Osteoblast (primary cell): ENCODE measurements around the gene OLFM1. TPM values are rescaled to one million over a fixed set of nuclear protein-coding genes. Genes with fewer than 3 reads are reported as not detected.

Source experiments
- DNase-seq: peaks from one replicate; pipeline ENCODE4 v3.0.0; 2011; ENCODE audit warnings: low spot score, mixed read lengths; ENCODE audit not compliant: insufficient read length; ENCODE audit errors: missing footprints
- H2AFZ ChIP-seq: 2 replicates; pipeline ENCODE4 v1.6.0; 2011; ENCODE audit warnings: mild to moderate bottlenecking, low read length
- H3K27ac ChIP-seq: 2 replicates; pipeline ENCODE4 v1.5.1; 2011; ENCODE audit warnings: mild to moderate bottlenecking, low read depth, low read length, moderate library complexity
- H3K27me3 ChIP-seq: 2 replicates; pipeline ENCODE4 v1.6.0; 2012; ENCODE audit warnings: mild to moderate bottlenecking, control low read depth, inconsistent platforms, low read length, moderate library complexity; ENCODE audit not compliant: insufficient read depth
- H3K36me3 ChIP-seq: 2 replicates; pipeline ENCODE4 v1.5.1; 2011; ENCODE audit warnings: mild to moderate bottlenecking, low read length, control low read depth, moderate library complexity; ENCODE audit not compliant: insufficient read depth
- H3K4me1 ChIP-seq: 2 replicates; pipeline ENCODE4 v1.5.1; 2011; ENCODE audit warnings: mild to moderate bottlenecking, low read length, control low read depth, moderate library complexity; ENCODE audit not compliant: insufficient read depth
- H3K4me2 ChIP-seq: 2 replicates; pipeline ENCODE4 v1.6.0; 2011; ENCODE audit warnings: mild to moderate bottlenecking, low read length; ENCODE audit not compliant: insufficient read depth
- H3K4me3 ChIP-seq: fragments of 200-600 bp; sonication (generic); 3 replicates; pipeline ENCODE4 v1.5.1; 2012; ENCODE audit warnings: mild to moderate bottlenecking, low read length, inconsistent platforms; ENCODE audit not compliant: insufficient read depth
- H3K79me2 ChIP-seq: 2 replicates; pipeline ENCODE4 v1.6.0; 2012; ENCODE audit warnings: mild to moderate bottlenecking, low read length, control low read depth, inconsistent platforms; ENCODE audit not compliant: insufficient read depth
- H3K9me3 ChIP-seq: 2 replicates; pipeline ENCODE4 v1.5.1; 2011; ENCODE audit warnings: low read depth, low read length, control low read depth
- H4K20me1 ChIP-seq: 2 replicates; pipeline ENCODE4 v1.6.0; 2012; ENCODE audit warnings: mild to moderate bottlenecking, low read length, control low read depth; ENCODE audit not compliant: insufficient read depth
- total RNA-seq: library from RNA; depleted of rRNA; stranded (reverse); fragments of >200 nt; gene quantifications from 2 replicates; pipeline ENCODE4 v1.2.3, GENCODE V29; 2012
- TF ChIP-seq, protein P1 (sequence below): IDR thresholded peaks from 2 replicates; pipeline ENCODE4 v1.5.1; 2011; ENCODE audit warnings: mild to moderate bottlenecking, low read depth, low read length, moderate library complexity; ENCODE audit errors: extremely low read depth

Gene OLFM1
- total RNA-seq, 1 donor, result under 0.01 TPM

GRCh38 chr9:135082536-135082935 lies 4.9 kb upstream of the OLFM1 start:
- Histone ChIP-seq H3K9me3 (no peaks in the 10 kb centered on the region), H3K27ac (no peak overlapping the region), H3K79me2 (no peaks in the 10 kb centered on the region), H3K4me3 (no peak overlapping the region), H3K36me3 (no peaks in the 10 kb centered on the region), H2AFZ (no peak overlapping the region), H3K4me1 (no peaks in the 10 kb centered on the region), H4K20me1 (no peaks in the 10 kb centered on the region), H3K27me3 (peaks cover 10% of the 10 kb centered on the region), H3K4me2 (no peak overlapping the region)
- TF ChIP-seq, protein P1, sequence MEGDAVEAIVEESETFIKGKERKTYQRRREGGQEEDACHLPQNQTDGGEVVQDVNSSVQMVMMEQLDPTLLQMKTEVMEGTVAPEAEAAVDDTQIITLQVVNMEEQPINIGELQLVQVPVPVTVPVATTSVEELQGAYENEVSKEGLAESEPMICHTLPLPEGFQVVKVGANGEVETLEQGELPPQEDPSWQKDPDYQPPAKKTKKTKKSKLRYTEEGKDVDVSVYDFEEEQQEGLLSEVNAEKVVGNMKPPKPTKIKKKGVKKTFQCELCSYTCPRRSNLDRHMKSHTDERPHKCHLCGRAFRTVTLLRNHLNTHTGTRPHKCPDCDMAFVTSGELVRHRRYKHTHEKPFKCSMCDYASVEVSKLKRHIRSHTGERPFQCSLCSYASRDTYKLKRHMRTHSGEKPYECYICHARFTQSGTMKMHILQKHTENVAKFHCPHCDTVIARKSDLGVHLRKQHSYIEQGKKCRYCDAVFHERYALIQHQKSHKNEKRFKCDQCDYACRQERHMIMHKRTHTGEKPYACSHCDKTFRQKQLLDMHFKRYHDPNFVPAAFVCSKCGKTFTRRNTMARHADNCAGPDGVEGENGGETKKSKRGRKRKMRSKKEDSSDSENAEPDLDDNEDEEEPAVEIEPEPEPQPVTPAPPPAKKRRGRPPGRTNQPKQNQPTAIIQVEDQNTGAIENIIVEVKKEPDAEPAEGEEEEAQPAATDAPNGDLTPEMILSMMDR, result no peak
- peak; percentile 35 for DNase-seq

DNA sequence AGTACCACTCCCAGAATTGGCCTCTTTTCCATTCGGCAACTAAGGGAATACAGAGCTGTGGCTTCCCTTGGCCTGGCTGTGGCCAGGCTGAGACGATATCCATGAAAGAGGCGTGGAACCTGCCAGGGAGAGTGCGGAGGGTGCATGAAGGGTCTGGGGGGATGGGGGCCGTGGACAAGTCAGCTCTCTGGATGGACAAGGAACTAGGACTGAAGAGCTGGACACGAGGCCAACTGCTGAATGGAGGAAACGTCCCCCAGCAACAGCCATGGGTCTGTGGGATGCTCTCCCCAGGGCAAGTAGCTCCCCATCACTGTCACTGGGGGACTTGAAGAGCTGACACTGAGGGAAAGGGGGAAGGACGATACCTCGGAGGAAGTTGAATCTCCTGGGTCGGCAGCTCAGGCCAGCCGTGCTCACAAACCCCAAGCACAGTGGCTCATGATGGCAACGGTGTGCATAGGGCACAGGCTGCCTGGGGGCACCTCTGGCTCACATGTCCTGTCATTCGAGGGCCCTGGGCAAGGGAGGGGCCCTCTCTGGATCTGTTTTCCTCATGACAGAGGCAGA lies 4.1 kb upstream of the OLFM1 start:
- Histone ChIP-seq H4K20me1 (no peaks in the 10 kb centered on the region), H3K36me3 (no peaks in the 10 kb centered on the region), H3K4me3 (no peak overlapping the region), H2AFZ (no peak overlapping the region), H3K27me3 (peaks cover 12% of the 10 kb centered on the region), H3K79me2 (no peaks in the 10 kb centered on the region), H3K4me1 (no peaks in the 10 kb centered on the region), H3K9me3 (no peaks in the 10 kb centered on the region), H3K4me2 (no peak overlapping the region), H3K27ac (no peak overlapping the region)
- DNase-seq, result peak; percentile 62
- TF ChIP-seq, protein P1, result no peak

- H3K27me3 ChIP-seq, result peaks cover 17% of the 10 kb centered on the region
- H3K4me1 ChIP-seq, result no peaks in the 10 kb centered on the region
- TF ChIP-seq, protein P1, result no peak
- H3K4me3 ChIP-seq, result no peak overlapping the region
- no peaks in the 10 kb centered on the region for H3K79me2 ChIP-seq
- no peaks in the 10 kb centered on the region for H3K9me3 ChIP-seq
- DNase-seq, result peak; percentile 78
- no peaks in the 10 kb centered on the region for H3K36me3 ChIP-seq
- H4K20me1 ChIP-seq, result no peaks in the 10 kb centered on the region
- H3K27ac ChIP-seq, result no peak overlapping the region
- no peak overlapping the region for H2AFZ ChIP-seq
- H3K4me2 ChIP-seq, result no peak overlapping the region
These were observed 3.6 kb upstream of the OLFM1 start for GRCh38 chr9:135083831-135084230.

DNA sequence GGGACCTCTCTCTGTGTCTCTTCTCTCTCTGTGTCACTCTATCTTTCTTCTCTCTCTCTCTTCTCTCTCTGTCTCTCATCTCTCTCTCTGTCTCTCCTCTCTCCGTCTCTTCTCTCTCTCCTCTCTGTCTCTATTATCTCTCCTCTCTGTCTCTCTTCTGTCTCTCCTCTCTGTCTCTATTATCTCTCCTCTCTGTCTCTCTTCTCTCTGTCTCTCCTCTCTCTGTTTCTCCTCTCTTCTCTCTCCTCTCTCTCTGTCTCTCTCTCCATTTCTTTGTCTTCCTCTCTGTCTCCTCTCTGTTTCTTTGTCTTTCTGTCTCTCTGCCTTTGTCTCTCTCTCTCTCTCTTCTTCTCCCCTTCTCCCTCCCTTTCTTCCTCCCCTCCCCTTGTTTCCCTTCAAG lies 3.2 kb upstream of the OLFM1 start:
- Histone ChIP-seq H3K79me2 (no peaks in the 10 kb centered on the region), H3K9me3 (no peaks in the 10 kb centered on the region), H3K4me3 (no peak overlapping the region), H4K20me1 (no peaks in the 10 kb centered on the region), H3K27me3 (peaks cover 21% of the 10 kb centered on the region), H3K4me1 (no peaks in the 10 kb centered on the region), H2AFZ (no peak overlapping the region), H3K4me2 (no peak overlapping the region), H3K36me3 (no peaks in the 10 kb centered on the region), H3K27ac (no peak overlapping the region)
- no peak for DNase-seq
- TF ChIP-seq, protein P1, result no peak
